GM21723 (cell line): ENCODE data around the gene STARD3NL.

ENCODE experiments used
- ATAC-seq: cut with Tn5 transposase; IDR thresholded peaks from one replicate; pipeline ENCODE4 v1.9.1; 2021; ENCODE audit warnings: mild to moderate bottlenecking, moderate library complexity; ENCODE audit not compliant: unreplicated experiment

STARD3NL gene

DNA sequence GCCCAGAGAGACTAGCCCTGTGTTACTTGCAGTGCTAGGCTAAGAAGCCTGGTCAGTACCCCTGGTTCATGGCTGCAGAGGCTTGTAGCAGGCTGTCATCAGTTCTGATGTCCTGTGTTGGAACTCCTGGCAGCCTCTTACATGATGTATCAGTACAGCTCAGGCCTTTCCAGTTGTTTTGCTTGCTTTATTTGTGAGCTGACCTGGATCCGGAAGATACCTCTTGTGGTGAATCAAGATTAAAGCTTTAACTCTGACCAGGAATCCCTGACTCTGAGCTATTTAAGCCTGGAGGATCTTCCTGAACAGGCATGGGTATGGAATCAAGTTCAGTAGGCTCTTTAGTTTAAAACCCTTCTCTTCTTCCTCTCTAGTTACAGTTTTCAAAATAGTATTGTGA lies 4.4 kb downstream of the STARD3NL start:
- no peak for ATAC-seq

DNA sequence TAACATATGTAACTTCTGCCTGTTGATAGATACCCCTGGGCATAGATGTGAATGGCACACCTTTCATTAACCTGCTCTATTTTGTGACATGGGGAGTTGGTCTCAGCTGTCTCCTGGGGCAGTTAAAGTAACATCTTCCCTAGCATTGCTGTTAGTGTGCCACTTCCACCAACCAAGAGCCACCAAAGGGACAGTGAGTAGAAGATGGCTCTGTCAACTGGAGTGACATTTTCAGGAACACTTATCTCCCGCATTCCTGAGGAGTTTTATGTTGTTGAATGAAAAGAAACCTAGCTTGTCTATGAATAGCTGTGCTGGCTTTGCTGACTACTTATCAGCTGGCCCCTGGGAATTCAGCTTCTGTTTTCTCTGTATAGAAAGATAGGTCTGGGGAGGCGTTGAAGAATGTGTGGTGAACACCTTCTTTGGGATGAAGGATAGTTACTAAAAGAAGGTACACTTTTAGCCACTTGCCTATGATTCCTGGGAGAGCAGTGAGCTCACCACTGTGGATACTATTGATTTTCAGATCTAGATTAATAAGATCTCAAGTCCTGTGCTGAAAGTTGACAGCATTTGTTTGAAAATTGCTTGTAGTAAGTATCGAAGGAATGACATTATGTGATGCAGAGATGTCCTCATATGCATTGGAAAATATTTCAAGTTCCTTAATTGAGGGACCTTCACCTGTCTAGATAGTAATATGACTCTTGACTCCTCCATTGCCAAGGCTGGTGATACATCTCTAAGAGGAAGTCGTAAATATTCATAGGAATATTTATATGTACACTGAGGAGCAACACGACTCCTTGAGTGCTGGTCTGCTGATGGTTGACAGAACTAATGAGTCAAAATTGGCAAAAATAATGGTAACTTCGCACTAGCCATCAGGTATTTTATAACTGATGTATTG lies 7.6 kb downstream of the STARD3NL start:
- ATAC-seq: no peak

DNA sequence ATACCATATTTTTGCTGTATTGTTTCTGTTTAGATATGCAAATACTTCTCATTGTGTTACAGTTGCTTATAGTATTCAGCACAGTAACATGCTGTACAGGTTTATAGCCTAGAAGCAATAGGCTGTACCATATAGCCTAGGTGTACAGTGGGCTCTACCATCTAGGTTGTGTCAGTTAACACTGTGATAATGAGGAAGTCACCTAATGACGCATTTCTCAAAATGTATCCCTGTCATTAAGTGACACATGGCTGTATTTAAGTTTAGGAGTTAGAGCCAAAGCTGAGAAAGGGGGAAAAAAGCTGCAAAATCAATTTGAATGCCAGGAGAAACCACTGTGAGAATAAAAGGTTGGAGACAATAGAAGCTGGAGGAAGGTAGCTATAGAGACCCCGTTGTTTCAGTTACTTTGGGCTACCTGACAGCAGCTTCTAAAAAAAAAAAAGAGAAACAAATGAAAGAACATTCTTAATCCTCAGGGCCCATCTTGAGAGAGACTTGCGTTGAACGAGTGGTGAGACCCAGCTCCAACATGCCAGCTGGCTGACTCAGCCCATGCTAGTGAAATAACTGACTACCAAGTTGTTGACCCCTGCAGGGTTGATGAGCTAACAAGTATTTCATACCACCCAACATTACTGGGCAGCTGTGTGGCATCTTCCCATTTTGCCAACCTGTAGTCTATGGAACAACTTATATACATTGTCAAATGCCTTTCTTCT lies 8.7 kb downstream of the STARD3NL start:
- ATAC-seq: no peak

DNA sequence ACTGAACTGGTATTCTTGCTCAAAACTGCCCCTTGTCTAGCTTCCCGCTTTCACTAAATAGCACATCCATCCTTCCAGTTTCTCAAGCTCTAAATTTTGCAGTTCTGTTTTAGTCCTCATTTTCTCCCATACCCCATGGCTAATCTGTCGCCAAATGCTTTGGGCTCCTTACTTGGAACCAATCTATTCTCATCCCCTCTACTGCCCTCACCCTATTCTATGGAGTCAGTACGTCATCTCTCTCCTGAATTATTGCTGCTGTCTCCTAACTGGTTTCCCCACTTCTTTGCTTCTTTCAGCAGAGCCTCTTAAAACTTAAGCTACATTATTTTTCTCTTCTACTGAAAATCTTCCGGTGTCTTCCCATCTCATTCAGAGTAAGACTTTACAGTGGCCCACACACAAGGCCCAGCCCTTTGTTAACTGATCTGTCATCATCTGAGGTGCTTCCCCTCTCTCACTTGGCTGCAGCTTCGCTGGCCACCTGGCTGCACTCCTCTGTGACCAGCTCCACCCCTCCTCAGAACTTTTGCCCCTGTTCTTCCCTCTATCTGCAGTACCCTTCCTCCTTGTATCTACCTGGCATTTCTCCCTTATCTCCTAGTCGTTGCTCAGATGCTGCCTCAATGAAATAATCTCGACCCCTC lies 9.9 kb downstream of the STARD3NL start:
- ATAC-seq: peak; percentile 96

DNA sequence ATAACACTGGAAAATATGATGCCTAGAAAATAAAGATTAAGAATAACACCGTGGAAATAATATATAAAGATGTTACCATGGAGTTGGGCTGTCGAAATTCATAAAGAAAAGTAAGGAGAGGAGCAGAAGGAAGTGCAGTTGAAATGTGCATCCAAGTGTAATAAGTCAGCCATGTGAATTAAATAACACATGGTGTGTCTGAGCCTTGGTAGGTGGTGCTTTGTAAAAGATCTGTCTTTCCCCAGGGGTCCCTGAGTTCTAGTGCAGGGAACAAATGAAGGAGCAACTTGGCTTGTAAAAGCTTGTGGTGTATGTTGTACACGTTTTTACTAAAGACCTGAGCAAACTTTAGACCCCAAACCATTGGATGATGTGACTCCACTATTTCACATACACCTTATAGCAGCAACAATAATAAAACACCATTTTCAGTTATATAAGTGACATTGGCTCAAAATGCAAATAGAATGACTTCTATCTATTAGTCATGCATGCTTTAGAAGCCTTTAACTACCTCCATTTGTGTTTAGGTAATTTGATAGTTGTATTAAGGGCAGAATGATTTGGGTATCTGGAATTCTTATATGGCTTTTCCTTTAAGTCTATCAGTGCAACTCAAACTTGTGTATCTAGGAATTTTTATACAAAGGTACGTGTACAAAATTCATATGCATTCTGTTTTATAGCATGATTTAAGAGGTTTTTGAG lies 11.3 kb downstream of the STARD3NL start:
- no peak for ATAC-seq

DNA sequence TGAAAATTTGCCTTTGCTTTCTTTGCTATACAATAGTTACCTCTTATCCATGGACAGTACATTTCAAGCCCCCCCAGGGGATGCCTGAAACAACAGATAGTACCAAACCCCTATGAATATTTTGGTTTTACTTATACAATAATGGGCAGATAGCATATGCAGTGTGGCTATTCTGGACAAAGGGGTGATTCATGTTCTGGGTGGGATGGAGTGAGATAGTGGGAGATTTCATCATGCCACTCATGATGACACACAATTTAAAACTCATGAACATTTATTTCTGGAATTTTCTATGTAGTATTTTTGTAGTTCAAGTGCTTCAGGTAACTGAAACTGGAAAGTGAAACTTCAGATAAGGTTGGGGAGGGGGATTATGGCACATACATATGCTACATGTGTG lies 12.0 kb downstream of the STARD3NL start:
- no peak for ATAC-seq

DNA sequence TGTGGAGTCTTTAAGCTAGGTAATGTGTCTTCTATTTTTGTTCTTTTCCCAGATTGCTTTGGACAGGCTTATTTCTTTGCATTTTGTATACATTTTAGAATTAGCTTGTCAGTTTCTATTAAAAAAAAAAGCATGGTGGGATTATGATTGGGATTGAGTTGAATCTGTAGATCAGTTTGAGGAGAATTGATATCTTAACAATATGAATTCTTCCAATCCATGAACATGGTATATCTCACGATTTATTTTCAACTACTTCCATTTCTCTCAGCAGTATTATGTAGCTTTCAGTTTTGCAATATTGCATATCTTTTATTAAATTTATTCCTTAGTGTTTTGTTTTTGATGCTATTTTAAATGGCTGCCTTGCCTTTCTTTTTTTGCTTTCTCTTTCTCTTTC lies 13.7 kb downstream of the STARD3NL start:
- no peak for ATAC-seq

DNA sequence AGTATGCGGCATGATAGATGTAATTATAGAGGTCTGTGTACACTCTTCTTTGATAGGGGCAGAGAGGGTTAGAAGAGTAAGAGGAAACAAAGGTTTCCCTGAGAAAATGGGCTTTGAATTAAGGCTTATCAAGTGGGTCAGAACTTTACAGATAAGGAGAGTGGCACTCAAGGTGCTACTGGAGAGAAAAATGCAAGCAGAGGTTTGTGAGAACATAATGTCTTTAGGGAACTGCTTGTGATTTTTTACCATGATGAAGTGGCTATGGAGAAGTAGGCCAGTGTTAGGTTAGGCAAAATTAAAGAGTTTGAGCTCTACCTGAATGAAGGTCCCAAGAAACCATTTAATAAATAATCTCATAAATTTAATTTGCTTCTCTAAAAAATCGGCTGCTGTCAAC lies 14.3 kb downstream of the STARD3NL start:
- no peak for ATAC-seq

DNA sequence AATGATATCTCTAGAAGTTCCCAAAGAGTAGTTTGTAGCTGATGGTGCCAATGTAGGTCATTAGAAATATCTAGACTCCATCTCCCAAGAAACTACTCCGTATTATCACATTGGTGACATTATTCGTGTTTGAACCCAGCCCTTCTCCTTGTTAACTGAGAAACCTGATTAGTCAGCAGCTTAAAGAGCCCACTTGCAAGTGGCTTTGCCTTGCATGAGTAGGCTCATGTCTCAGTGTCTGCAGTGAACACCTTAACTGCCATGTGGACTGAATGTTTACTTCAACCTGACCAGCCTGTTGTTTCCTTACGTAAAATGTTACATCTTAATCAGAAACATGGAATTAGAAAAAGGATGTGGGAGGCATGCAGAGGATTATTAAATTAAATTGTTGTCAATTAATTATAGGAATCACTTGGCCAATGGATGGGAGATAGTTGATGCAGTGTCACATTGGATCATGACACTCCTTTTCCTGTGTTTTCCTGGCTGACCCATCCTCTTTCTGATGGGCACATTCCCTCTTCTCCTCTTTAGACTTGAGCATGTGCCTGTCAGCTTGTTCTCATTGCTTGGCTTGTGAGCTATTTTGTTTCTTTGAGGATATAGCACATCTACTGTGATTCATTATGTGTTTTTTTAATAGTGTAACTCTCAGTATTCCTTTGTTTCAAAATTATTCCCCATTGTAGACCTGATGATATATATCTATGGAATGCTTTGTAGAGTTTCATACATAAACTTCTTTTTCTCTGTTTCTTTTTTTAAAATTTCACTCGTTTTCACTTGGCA lies 18.0 kb downstream of the STARD3NL start:
- ATAC-seq: no peak

DNA sequence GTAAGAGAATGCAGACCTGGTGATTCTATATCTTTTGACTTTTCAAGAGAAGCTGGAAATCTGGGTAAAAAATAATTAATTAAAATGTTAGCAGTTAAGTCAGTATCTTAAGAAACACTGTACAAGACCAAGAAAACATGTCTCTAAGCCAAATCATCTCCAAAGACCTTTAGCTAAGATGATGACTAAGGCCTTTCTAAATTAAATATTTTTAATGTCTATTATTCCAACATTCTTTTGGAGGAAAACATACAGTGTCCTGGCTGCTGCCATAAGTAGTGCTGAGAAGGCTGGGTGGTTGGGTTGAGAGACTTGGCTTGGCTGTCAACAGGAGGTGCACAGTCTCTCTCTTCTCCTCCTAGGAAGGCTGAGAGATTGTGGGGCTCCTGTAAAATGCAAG lies 20.3 kb downstream of the STARD3NL start:
- no peak for ATAC-seq

DNA sequence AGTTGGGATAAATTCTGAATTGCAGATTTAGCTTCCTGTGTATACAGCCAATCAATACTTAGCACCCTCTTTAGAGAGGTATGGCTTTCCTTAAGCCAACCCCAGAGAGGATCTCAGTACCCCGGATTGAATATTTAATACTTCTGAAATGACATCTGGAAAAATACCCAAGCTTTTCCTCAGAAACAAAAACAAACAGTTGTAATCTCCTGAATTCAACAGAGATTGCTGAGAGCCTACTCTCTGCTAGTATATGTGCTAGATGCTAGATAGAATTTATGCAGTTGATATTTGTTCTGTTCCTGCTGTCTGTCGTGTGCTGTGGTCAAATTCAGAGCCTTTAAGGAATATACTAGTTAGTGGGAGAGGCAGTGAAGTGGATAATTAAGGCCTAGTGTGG lies 21.1 kb downstream of the STARD3NL start:
- ATAC-seq: no peak

DNA sequence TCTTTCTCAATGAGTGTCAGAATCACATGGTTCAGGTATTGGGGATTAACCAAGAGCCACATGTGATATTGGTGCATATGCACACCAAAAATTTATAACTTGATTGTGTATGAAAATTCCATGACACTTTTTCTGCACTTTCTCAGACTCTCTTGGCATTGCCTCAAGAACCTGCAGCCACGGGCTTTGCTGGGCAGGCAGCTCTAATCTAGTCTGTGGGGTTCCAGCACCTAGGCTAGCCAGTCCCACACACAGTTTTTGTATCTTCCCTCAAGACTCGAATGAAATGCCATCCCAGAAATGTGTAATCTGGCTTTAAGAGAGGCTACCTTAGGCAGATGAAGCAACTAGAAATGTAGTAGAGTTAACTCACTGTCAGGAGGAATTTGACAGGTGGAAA lies 21.7 kb downstream of the STARD3NL start:
- no peak for ATAC-seq

DNA sequence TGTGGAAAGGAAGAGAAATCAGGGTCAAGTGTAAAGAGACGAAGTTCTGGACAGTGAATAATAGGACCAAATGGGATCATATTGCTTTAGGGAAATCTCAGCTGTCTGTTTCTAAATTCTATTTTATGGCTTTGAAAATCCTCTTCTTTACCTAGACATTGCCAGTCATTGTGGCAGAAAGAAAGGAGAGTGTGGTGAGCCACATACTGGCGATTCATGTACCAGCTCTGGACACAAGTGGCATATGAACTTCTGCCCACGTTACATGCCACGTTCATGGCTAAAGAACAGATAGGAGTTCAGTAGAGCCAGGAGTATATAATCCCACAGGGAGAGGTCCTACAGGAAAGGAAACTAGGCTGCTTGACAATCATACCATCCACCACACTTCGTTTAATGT lies 28.0 kb downstream of the STARD3NL start:
- ATAC-seq: no peak

DNA sequence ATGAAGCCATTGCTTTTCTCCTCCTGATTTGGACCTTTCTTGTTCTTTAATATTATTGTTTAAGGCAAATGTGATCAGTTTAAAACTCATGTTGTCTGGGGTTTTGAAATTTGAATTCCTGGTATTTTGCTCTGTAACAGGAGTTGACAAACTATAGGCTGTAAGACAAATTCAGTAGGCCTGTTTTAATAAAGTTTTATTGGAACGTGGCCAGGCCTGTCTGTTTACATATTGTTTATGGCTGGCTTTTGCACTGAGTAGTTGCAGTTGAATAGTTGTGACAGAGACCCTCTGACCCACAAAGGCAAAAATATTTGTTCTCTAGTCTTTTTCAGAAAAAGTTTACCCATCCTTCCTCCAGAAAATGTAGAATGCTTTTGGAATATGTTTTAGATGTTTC lies 29.8 kb downstream of the STARD3NL start:
- no peak for ATAC-seq

DNA sequence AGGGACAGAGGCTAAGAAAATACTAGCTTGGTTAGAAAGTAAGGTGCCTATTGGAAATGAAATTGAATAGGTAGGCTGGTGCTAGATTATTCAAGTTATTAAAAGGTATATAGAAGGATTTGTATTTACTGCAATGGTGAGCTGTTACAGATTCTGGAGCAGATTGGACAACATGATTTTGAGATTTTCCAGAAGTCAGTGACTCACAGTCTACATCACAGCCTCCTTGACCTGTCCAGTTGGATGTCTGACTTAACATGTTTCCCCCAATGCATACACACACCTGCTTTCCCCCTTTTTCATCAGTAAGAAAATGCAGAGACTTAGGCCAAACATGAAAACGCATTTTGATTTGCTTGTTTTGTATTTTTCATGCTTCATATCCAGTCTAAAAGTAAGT lies 33.4 kb downstream of the STARD3NL start:
- no peak for ATAC-seq

DNA sequence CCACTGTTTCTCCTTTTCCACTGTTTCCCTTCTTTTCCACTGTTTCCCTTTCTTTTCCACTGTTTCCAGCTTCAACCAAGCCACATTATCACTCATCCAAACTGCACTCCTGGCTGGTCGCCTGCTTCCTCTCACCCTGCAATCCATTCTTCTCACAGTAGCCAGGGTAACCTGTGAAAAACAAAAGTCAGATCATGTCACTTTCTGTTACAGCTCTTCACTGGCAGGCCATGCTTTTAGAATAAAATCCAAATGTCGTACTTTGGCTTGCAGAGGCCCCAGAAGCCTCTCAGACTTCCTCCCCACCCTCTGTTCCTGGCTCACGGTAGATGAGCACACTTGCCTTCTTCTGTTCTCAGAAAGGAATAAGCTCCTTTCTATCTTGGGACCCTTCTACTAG lies 33.9 kb downstream of the STARD3NL start:
- ATAC-seq: no peak

DNA sequence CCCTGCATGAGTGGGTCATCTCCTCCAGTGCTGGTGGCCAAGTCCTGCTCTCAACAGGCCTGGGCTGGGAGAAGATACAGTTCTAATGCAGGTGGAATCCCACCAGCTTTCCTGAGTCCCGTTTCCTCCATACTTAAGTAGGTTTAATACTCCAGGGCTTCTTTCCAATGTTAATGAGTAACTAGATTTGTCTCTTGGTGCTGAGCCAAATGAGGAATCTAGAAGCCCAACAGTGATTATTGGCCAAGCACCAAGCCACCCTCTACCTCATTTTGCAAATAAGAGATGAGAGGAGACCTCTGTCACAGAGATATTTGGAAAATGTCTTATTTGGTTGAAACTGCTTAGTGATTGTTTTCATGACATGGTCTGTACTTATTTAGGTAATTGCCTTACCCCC lies 37.1 kb downstream of the STARD3NL start:
- peak; percentile 6 for ATAC-seq

DNA sequence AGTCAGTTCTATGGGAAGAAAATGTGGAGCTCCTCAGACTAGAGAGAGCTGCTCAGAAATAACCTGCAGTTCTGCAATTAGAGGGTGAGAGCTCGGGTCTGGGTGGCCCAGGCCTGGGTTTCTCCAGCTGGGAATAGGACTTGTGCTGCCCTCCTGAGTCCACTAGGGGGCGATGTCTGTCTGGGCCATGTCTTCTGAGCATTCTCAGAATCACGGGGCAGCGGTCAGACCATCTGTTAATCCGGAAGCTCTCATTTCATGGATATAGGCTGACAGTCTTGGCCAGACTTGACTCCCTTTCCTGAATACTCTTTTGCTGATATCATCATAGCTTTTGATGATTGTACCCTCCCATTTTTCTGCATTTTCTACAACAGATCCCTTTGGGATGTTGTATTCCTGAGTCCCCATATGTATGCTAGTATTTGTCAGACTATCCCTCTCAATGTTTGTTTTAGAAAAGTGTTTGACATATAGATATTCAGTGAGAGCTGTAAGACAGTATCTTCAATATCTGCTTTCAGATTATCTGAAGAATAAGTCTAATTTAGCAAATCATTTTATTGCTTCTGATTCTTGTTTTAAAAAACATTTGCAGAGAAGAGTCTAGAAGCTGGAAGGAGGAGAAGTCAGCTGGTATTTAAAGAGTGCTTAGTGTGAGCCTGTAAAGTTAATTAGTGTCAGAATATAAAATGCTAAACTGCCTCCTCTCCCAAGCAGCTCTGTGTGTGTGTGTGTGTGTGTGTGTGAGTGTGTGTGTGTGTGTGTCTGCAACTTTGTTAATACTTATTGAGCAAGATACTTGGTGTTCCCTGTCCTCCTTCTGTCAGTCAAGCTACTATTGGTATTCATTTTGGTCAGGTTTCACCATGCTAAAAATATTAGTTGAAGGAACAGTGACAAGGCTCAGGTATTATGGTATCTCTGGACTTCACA lies 38.0 kb downstream of the STARD3NL start:
- peak; percentile 89 for ATAC-seq

DNA sequence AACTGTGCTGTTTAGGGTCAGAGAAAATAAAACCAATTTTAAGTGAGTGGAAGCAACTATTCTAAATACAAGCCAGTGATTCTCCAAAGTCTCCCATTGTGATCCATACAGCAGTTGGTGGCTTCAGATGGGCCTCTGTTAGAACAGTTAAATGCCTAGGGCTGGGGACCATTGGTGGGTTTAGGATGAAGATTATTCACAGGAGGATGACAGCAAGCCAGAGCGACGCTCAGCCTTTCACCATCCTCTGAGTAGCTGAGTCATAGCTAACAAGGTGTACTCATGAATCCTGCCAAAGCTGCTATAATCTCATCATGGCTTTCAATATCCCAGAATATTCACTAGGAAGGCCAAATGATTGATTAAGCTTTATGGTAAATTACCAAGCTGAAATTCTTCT lies 39.6 kb downstream of the STARD3NL start:
- no peak for ATAC-seq
